ENCODE results near the gene VAV2.

Gene VAV2

GRCh38 chr9:133870598-133871595, 121.2 kb downstream of the VAV2 start:
- H3K27me3 ChIP-seq (ENCODE audit: control insufficient read depth in 1 of 2, insufficient read depth in 2 of 2, low read length in 2 of 2) = no peaks in the 10 kb centered on the region
- no peaks in the 10 kb centered on the region for H3K9me3 ChIP-seq (ENCODE audit: low read length)
- no peak overlapping the region for H3K4me3 ChIP-seq (ENCODE audit: low read depth in 1 of 2, low read length in 2 of 2)
- H3K9ac ChIP-seq (ENCODE audit: low read length) = no peak overlapping the region
- H3K4me1 ChIP-seq (ENCODE audit: insufficient read depth, low read length) = no peaks in the 10 kb centered on the region
- H3K36me3 ChIP-seq (ENCODE audit: insufficient read depth, low read length) = no peaks in the 10 kb centered on the region
- no peak overlapping the region for H3K27ac ChIP-seq (ENCODE audit: low read depth, low read length)

- H3K36me3 ChIP-seq (ENCODE audit: insufficient read depth, low read length) = no peaks in the 10 kb centered on the region
- H3K9ac ChIP-seq (ENCODE audit: low read length) = no peak overlapping the region
- H3K27ac ChIP-seq (ENCODE audit: low read depth, low read length) = no peak overlapping the region
- no peaks in the 10 kb centered on the region for H3K9me3 ChIP-seq (ENCODE audit: low read length)
- H3K27me3 ChIP-seq (ENCODE audit: control insufficient read depth in 1 of 2, insufficient read depth in 2 of 2, low read length in 2 of 2) = no peaks in the 10 kb centered on the region
- no peaks in the 10 kb centered on the region for H3K4me1 ChIP-seq (ENCODE audit: insufficient read depth, low read length)
- H3K4me3 ChIP-seq (ENCODE audit: low read depth in 1 of 2, low read length in 2 of 2) = no peak overlapping the region
These were observed 122.3 kb downstream of the VAV2 start for GRCh38 chr9:133869674-133870405.

GRCh38 chr9:133868203-133868602, 123.9 kb downstream of the VAV2 start:
- Histone ChIP-seq H3K4me3 (ENCODE audit: low read depth in 1 of 2, low read length in 2 of 2) (no peak overlapping the region), H3K4me1 (ENCODE audit: insufficient read depth, low read length) (peaks cover 13% of the 10 kb centered on the region), H3K36me3 (ENCODE audit: insufficient read depth, low read length) (no peaks in the 10 kb centered on the region), H3K27ac (ENCODE audit: low read depth, low read length) (no peak overlapping the region), H3K9me3 (ENCODE audit: low read length) (no peaks in the 10 kb centered on the region), H3K9ac (ENCODE audit: low read length) (no peak overlapping the region), H3K27me3 (ENCODE audit: control insufficient read depth in 1 of 2, insufficient read depth in 2 of 2, low read length in 2 of 2) (no peaks in the 10 kb centered on the region)

GRCh38 chr9:133866946-133867345, 125.2 kb downstream of the VAV2 start:
- Histone ChIP-seq H3K9me3 (ENCODE audit: low read length) (no peaks in the 10 kb centered on the region), H3K27ac (ENCODE audit: low read depth, low read length) (no peak overlapping the region), H3K36me3 (ENCODE audit: insufficient read depth, low read length) (no peaks in the 10 kb centered on the region), H3K27me3 (ENCODE audit: control insufficient read depth in 1 of 2, insufficient read depth in 2 of 2, low read length in 2 of 2) (no peaks in the 10 kb centered on the region), H3K4me3 (ENCODE audit: low read depth in 1 of 2, low read length in 2 of 2) (no peak overlapping the region), H3K9ac (ENCODE audit: low read length) (no peak overlapping the region), H3K4me1 (ENCODE audit: insufficient read depth, low read length) (peaks cover 14% of the 10 kb centered on the region)

GRCh38 chr9:133864011-133864410, 128.1 kb downstream of the VAV2 start:
- peaks cover 14% of the 10 kb centered on the region for H3K4me1 ChIP-seq (ENCODE audit: insufficient read depth, low read length)
- no peaks in the 10 kb centered on the region for H3K9me3 ChIP-seq (ENCODE audit: low read length)
- no peak overlapping the region for H3K27ac ChIP-seq (ENCODE audit: low read depth, low read length)
- H3K27me3 ChIP-seq (ENCODE audit: control insufficient read depth in 1 of 2, insufficient read depth in 2 of 2, low read length in 2 of 2) = no peaks in the 10 kb centered on the region
- H3K9ac ChIP-seq (ENCODE audit: low read length) = no peak overlapping the region
- H3K4me3 ChIP-seq (ENCODE audit: low read depth in 1 of 2, low read length in 2 of 2) = no peak overlapping the region
- no peaks in the 10 kb centered on the region for H3K36me3 ChIP-seq (ENCODE audit: insufficient read depth, low read length)

- H3K9ac ChIP-seq (ENCODE audit: low read length) = no peak overlapping the region
- peaks cover 14% of the 10 kb centered on the region for H3K4me1 ChIP-seq (ENCODE audit: insufficient read depth, low read length)
- no peak overlapping the region for H3K27ac ChIP-seq (ENCODE audit: low read depth, low read length)
- H3K27me3 ChIP-seq (ENCODE audit: control insufficient read depth in 1 of 2, insufficient read depth in 2 of 2, low read length in 2 of 2) = no peaks in the 10 kb centered on the region
- H3K9me3 ChIP-seq (ENCODE audit: low read length) = no peaks in the 10 kb centered on the region
- no peaks in the 10 kb centered on the region for H3K36me3 ChIP-seq (ENCODE audit: insufficient read depth, low read length)
- H3K4me3 ChIP-seq (ENCODE audit: low read depth in 1 of 2, low read length in 2 of 2) = no peak overlapping the region
These were observed 128.9 kb downstream of the VAV2 start for GRCh38 chr9:133863257-133863592.

GRCh38 chr9:133862585-133863256, 129.4 kb downstream of the VAV2 start:
- no peaks in the 10 kb centered on the region for H3K27me3 ChIP-seq (ENCODE audit: control insufficient read depth in 1 of 2, insufficient read depth in 2 of 2, low read length in 2 of 2)
- H3K27ac ChIP-seq (ENCODE audit: low read depth, low read length) = peak overlapping the region; percentile 32
- H3K9me3 ChIP-seq (ENCODE audit: low read length) = no peaks in the 10 kb centered on the region
- no peaks in the 10 kb centered on the region for H3K36me3 ChIP-seq (ENCODE audit: insufficient read depth, low read length)
- no peak overlapping the region for H3K4me3 ChIP-seq (ENCODE audit: low read depth in 1 of 2, low read length in 2 of 2)
- H3K4me1 ChIP-seq (ENCODE audit: insufficient read depth, low read length) = peaks cover 14% of the 10 kb centered on the region
- H3K9ac ChIP-seq (ENCODE audit: low read length) = no peak overlapping the region

- Histone ChIP-seq H3K36me3 (ENCODE audit: insufficient read depth, low read length) (no peaks in the 10 kb centered on the region), H3K4me1 (ENCODE audit: insufficient read depth, low read length) (peaks cover 14% of the 10 kb centered on the region), H3K27ac (ENCODE audit: low read depth, low read length) (no peak overlapping the region), H3K9me3 (ENCODE audit: low read length) (no peaks in the 10 kb centered on the region), H3K4me3 (ENCODE audit: low read depth in 1 of 2, low read length in 2 of 2) (no peak overlapping the region), H3K9ac (ENCODE audit: low read length) (no peak overlapping the region), H3K27me3 (ENCODE audit: control insufficient read depth in 1 of 2, insufficient read depth in 2 of 2, low read length in 2 of 2) (no peaks in the 10 kb centered on the region)
These were observed 130.4 kb downstream of the VAV2 start for GRCh38 chr9:133861692-133862091.

GRCh38 chr9:133861086-133861485, 131.0 kb downstream of the VAV2 start:
- Histone ChIP-seq H3K9me3 (ENCODE audit: low read length) (no peaks in the 10 kb centered on the region), H3K36me3 (ENCODE audit: insufficient read depth, low read length) (no peaks in the 10 kb centered on the region), H3K27ac (ENCODE audit: low read depth, low read length) (no peak overlapping the region), H3K27me3 (ENCODE audit: control insufficient read depth in 1 of 2, insufficient read depth in 2 of 2, low read length in 2 of 2) (no peaks in the 10 kb centered on the region), H3K9ac (ENCODE audit: low read length) (no peak overlapping the region), H3K4me3 (ENCODE audit: low read depth in 1 of 2, low read length in 2 of 2) (no peak overlapping the region), H3K4me1 (ENCODE audit: insufficient read depth, low read length) (peaks cover 14% of the 10 kb centered on the region)

- H3K4me1 ChIP-seq (ENCODE audit: insufficient read depth, low read length) = peaks cover 7% of the 10 kb centered on the region
- no peak overlapping the region for H3K4me3 ChIP-seq (ENCODE audit: low read depth in 1 of 2, low read length in 2 of 2)
These were observed 133.4 kb downstream of the VAV2 start for GRCh38 chr9:133858771-133859170.

GRCh38 chr9:133857639-133858038, 134.5 kb downstream of the VAV2 start:
- H3K4me3 ChIP-seq (ENCODE audit: low read depth in 1 of 2, low read length in 2 of 2) = no peak overlapping the region
- H3K36me3 ChIP-seq (ENCODE audit: insufficient read depth, low read length) = no peaks in the 10 kb centered on the region
- no peaks in the 10 kb centered on the region for H3K27me3 ChIP-seq (ENCODE audit: control insufficient read depth in 1 of 2, insufficient read depth in 2 of 2, low read length in 2 of 2)
- no peak overlapping the region for H3K9ac ChIP-seq (ENCODE audit: low read length)
- H3K4me1 ChIP-seq (ENCODE audit: insufficient read depth, low read length) = no peaks in the 10 kb centered on the region
- no peak overlapping the region for H3K27ac ChIP-seq (ENCODE audit: low read depth, low read length)
- H3K9me3 ChIP-seq (ENCODE audit: low read length) = no peaks in the 10 kb centered on the region

More at GRCh38 chr9:133858771-133859170, 133.4 kb downstream of the VAV2 start:
- no peak overlapping the region for H3K27ac ChIP-seq (ENCODE audit: low read depth, low read length)
- no peaks in the 10 kb centered on the region for H3K9me3 ChIP-seq (ENCODE audit: low read length)
- H3K36me3 ChIP-seq (ENCODE audit: insufficient read depth, low read length) = no peaks in the 10 kb centered on the region
- no peaks in the 10 kb centered on the region for H3K27me3 ChIP-seq (ENCODE audit: control insufficient read depth in 1 of 2, insufficient read depth in 2 of 2, low read length in 2 of 2)
- no peak overlapping the region for H3K9ac ChIP-seq (ENCODE audit: low read length)

All from muscle layer of colon (tissue), 2 donors.